ENCODE results near the gene TNPO2.

- no peak for TF ChIP-seq EZH2 (IDR thresholded peaks at IDR 0.05; ENCODE audit: insufficient read depth, poor library complexity, severe bottlenecking)
- TF ChIP-seq EZH2phosphoT487 (IDR thresholded peaks at IDR 0.05; ENCODE audit: insufficient read depth, low read depth), result no peak
Measured at GRCh38 chr19:12715102-12715501, 8.6 kb downstream of the TNPO2 start.

Data from GM23248 (cell line).